ENCODE data around the gene HDAC11.

DNA sequence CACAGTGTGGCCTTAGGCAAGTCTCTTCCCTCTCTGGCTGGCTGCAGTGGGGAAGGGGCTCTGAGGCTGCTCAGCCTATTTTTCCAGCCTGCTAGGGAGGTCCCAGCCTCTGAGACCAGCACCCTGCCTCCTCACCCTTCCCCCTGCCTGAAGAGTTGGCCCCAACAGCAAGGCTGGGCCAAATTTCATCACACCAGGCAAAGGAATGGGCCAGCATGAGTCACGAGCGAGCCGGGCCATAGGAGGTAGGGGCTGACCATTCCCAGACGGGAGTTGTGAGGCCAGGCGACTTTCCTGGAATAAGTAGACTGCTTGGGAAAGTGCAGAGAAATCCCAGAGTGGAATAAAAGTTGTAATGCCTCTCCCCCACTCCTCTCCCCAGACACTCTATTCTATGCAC, 63.1 kb downstream of the HDAC11 start:
- TF ChIP-seq EP300 (IDR thresholded peaks at IDR 0.05; ENCODE audit: borderline replicate concordance) (no peak), TCF12 (IDR thresholded peaks at IDR 0.05; ENCODE audit: low read depth) (no peak), CEBPB (IDR thresholded peaks at IDR 0.05) (no peak), TAF1 (IDR thresholded peaks at IDR 0.05; ENCODE audit: low read depth) (no peak)
